ENCODE results near the gene BTBD7.

Gene BTBD7

DNA sequence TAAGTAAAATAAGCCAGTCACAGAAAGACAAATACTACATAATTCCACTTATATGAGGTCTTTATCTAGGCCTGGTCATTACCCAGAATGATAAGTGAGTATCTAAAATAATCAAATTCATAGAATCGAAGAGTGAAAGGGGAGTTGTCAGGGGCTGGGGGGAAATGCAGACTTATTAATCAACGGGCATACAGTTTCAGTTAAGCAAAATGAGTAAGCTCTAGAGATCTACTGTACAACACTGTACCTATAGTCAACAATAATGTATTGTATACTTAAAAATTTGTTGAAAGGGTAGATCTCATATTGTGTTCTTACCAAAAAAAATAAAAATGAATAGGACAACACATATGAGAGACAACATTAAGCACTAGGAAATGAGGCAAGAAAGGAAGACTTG is 13.3 kb downstream of the BTBD7 start:
- TF ChIP-seq, protein P1, sequence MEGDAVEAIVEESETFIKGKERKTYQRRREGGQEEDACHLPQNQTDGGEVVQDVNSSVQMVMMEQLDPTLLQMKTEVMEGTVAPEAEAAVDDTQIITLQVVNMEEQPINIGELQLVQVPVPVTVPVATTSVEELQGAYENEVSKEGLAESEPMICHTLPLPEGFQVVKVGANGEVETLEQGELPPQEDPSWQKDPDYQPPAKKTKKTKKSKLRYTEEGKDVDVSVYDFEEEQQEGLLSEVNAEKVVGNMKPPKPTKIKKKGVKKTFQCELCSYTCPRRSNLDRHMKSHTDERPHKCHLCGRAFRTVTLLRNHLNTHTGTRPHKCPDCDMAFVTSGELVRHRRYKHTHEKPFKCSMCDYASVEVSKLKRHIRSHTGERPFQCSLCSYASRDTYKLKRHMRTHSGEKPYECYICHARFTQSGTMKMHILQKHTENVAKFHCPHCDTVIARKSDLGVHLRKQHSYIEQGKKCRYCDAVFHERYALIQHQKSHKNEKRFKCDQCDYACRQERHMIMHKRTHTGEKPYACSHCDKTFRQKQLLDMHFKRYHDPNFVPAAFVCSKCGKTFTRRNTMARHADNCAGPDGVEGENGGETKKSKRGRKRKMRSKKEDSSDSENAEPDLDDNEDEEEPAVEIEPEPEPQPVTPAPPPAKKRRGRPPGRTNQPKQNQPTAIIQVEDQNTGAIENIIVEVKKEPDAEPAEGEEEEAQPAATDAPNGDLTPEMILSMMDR (IDR thresholded peaks at IDR 0.05; ENCODE audit: low read depth, low read length) = no peak
- no peak for DNase-seq (ENCODE audit: extremely low read depth, low read depth)

DNA sequence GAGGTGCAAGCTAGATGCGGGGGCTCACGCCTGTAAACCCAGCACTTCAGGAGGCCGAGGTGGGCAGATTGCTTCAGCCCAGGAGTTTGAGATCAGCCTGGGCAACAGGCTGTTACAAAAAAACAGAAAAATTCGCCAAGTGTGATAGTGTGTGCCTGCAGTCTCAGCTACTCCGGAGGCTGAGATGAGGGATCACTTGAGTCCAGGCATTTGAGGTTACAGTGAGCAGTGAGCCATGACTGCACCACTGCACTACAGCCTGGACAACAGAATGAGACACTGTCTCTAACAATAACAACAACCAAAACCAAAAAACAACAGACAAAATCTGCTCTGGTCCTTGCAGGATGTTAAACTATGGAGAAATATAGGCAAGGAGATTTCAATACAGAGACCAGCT is 13.9 kb downstream of the BTBD7 start:
- TF ChIP-seq, protein P1 (IDR thresholded peaks at IDR 0.05; ENCODE audit: low read depth, low read length) = no peak
- peak; percentile 27 for DNase-seq (ENCODE audit: extremely low read depth, low read depth)

DNA sequence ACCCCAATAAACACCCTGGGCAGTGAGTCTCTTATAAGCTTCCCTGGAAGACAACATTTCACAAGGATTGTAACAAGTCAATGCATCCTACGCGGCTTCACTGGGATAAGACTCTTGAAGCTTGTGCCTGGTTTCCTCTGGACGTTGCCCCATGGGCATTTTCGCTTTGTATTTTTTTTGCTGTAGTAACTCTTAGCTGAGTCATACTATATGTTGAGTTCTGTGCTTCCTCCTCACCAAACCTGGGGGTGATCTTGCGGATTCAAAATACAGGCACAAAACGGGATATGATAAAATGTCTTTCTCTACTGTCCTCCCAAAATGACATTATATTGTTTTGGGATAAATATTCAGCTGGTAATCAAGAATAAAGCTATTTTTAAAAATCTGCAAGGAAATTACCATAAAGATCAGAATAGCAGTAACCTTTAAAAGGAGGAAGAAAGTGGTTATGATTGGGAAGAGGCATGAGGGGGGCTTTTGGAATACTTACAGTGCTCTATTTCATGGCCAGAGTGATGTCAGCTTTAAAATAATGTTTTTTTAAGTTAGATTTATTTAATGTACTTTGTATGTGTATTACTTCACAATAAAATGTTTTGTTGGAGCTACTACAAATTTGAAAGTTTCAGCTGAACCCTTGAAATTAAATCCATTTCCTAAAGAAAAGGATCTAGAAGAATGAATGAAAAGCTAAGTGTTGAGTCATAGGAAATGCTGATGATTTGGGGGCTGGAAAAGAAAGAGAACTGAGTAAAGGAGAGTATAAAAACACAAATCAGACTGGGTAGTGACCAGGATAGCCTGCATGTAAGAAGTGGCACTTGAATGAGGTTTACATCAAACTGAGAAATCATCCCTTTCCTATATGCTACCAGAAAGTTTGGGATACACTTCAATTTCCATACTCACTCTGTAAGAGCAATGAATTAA is 14.7 kb downstream of the BTBD7 start:
- no peak for DNase-seq (ENCODE audit: extremely low read depth, low read depth)
- TF ChIP-seq, protein P1 (IDR thresholded peaks at IDR 0.05; ENCODE audit: low read depth, low read length) = no peak

DNA sequence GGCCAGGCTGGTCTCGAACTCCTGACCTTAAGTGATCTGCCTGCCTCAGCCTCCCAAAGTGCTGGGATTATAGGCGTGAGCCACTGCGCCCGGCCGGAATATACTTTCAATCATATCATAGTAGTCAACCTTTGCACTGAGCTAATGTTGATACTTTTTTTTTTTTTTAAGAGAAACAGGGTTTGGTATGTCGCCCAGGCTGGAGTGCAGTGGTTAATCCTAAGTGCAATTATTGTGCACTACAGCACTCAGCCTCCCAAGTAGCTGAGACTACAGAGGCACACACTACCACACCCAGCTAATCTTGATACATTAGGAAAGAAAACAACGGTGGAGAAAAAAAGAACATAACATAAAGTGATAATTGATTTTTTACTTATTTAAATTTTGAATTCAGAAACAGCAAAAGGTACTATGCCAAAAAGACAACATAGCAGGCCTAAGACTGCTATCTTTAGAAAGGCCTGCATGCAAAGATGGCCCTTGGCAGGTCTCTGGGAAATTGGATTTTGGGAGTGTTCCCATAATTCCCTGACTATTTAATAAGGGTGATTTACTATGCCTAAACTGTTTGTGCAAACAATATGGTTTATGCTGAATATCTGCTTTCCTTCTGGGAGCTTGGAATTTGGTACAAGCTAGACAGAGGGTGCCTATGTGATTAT is 15.5 kb downstream of the BTBD7 start:
- TF ChIP-seq, protein P1 (IDR thresholded peaks at IDR 0.05; ENCODE audit: low read depth, low read length) = no peak
- no peak for DNase-seq (ENCODE audit: extremely low read depth, low read depth)

DNA sequence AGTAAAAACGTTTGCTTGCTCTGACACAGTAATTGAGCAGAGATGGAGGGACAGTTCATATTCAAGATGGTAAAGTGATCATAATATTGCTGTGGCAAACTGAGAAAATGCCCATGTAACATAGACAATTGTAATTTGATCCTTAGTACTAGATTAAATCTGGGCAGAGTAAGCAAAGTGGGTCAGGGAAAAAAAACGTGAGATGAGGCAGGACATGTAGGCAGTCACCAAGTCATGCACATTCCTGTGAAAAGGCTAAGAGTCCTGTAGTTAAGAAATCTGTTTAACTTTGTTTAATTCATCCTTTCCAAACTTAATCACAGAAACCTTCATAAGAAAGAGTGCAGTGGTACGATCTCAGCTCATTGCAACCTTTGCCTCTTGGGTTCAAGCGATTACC is 16.1 kb downstream of the BTBD7 start:
- TF ChIP-seq, protein P1 (IDR thresholded peaks at IDR 0.05; ENCODE audit: low read depth, low read length) = no peak
- DNase-seq (ENCODE audit: extremely low read depth, low read depth) = no peak

DNA sequence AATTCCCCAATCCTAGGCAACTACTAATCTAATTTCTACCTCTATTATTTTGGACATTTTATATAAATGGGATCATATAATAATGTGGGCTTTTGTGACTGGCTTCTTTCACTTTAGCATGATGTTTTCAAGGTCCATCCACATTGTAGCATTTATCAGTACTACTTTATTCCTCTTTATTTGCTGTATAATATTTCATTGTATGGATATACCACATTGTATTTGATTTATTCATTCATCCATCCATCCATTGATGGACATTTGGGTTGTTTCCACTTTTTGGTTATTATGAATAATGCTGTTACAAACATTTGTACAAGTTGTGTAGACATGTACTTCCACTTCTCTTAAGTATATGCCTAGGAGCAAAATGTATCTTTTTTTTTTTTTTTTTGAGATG is 17.3 kb downstream of the BTBD7 start:
- TF ChIP-seq, protein P1 (IDR thresholded peaks at IDR 0.05; ENCODE audit: low read depth, low read length) = no peak
- DNase-seq (ENCODE audit: extremely low read depth, low read depth) = no peak

DNA sequence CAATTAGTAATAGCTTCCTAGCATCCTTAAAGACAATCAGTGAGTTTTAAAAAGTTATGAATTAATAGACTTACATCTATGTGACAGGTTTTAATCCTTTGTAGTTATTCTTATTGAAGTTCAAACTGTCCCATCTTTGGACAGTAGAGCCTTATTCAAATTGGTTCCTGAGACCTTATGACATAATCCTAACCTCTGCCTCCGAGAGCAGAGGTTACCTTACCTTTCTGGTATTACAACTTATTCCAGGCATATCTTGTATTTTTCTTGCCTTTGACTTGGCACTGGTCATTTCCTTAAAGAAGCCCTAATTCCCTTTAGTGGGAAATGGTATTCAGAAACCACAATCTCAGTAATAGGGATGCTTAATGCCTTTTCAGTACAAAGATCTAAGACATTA is 21.8 kb downstream of the BTBD7 start:
- TF ChIP-seq, protein P1 (IDR thresholded peaks at IDR 0.05; ENCODE audit: low read depth, low read length) = no peak
- no peak for DNase-seq (ENCODE audit: extremely low read depth, low read depth)

Measured in AG09319 (cell line).